K562 (cell line): ENCODE data around the gene LMTK2.

ENCODE experiments used
- ATF7 ChIP-seq: fragments of 450-650 bp; IDR thresholded peaks from 2 replicates; pipeline ENCODE4 v1.7.1; 2014; ENCODE audit warnings: mild to moderate bottlenecking, moderate library complexity
- EZH2 ChIP-seq: IDR thresholded peaks from 2 replicates; pipeline ENCODE4 v1.6.1; 2012; ENCODE audit warnings: low read depth, mild to moderate bottlenecking, inconsistent platforms, low read length, borderline replicate concordance
- TF ChIP-seq, protein P1 (sequence below), 3 experiments: IDR thresholded peaks in 2 of 3; conservative IDR thresholded peaks in 1 of 3; 2 replicates each; pipeline ENCODE4 v1.5.1; 2011 to 2012; ENCODE audit warnings: low read length in 3 of 3, mild to moderate bottlenecking in 3 of 3, control low read depth in 2 of 3, improper control_type of control experiment in 1 of 3, inconsistent platforms in 1 of 3, low read depth in 1 of 3, mixed read lengths in 1 of 3, moderate library complexity in 1 of 3; ENCODE audit not compliant: insufficient read depth in 2 of 3
- TF ChIP-seq, protein P2 (sequence below): fragments of 200-600 bp; sonication (generic); IDR thresholded peaks from one replicate; pipeline ENCODE4 v1.6.1; 2012; ENCODE audit warnings: mild to moderate bottlenecking, low read depth, low read length, inconsistent platforms

DNA sequence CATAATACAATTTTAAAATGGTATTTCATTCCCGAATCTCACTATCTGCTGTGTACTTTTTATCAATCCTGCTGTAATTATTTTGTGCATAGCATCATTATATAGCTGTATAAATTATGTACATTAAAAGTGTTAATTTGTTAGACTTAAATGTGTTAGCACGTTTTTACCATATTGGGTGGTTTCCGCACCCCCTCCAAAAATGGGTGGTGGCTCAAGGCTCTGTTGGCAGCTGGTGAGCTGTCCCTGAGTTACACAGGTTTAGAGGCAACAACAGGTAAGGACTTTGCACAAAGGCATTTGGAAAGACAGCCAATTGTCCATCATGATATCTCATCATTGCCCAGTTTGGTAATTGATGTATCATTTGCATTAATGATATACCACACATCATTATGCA is 18.6 kb upstream of the LMTK2 start:
- TF ChIP-seq, protein P1, sequence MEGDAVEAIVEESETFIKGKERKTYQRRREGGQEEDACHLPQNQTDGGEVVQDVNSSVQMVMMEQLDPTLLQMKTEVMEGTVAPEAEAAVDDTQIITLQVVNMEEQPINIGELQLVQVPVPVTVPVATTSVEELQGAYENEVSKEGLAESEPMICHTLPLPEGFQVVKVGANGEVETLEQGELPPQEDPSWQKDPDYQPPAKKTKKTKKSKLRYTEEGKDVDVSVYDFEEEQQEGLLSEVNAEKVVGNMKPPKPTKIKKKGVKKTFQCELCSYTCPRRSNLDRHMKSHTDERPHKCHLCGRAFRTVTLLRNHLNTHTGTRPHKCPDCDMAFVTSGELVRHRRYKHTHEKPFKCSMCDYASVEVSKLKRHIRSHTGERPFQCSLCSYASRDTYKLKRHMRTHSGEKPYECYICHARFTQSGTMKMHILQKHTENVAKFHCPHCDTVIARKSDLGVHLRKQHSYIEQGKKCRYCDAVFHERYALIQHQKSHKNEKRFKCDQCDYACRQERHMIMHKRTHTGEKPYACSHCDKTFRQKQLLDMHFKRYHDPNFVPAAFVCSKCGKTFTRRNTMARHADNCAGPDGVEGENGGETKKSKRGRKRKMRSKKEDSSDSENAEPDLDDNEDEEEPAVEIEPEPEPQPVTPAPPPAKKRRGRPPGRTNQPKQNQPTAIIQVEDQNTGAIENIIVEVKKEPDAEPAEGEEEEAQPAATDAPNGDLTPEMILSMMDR (IDR thresholded peaks at IDR 0.05 in 2 of 3, conservative IDR thresholded peaks at IDR 0.05 in 1 of 3; ENCODE audit: insufficient read depth in 2 of 3, low read depth in 1 of 3, low read length in 3 of 3): no peak
- TF ChIP-seq EZH2: no peak
- TF ChIP-seq, protein P2, sequence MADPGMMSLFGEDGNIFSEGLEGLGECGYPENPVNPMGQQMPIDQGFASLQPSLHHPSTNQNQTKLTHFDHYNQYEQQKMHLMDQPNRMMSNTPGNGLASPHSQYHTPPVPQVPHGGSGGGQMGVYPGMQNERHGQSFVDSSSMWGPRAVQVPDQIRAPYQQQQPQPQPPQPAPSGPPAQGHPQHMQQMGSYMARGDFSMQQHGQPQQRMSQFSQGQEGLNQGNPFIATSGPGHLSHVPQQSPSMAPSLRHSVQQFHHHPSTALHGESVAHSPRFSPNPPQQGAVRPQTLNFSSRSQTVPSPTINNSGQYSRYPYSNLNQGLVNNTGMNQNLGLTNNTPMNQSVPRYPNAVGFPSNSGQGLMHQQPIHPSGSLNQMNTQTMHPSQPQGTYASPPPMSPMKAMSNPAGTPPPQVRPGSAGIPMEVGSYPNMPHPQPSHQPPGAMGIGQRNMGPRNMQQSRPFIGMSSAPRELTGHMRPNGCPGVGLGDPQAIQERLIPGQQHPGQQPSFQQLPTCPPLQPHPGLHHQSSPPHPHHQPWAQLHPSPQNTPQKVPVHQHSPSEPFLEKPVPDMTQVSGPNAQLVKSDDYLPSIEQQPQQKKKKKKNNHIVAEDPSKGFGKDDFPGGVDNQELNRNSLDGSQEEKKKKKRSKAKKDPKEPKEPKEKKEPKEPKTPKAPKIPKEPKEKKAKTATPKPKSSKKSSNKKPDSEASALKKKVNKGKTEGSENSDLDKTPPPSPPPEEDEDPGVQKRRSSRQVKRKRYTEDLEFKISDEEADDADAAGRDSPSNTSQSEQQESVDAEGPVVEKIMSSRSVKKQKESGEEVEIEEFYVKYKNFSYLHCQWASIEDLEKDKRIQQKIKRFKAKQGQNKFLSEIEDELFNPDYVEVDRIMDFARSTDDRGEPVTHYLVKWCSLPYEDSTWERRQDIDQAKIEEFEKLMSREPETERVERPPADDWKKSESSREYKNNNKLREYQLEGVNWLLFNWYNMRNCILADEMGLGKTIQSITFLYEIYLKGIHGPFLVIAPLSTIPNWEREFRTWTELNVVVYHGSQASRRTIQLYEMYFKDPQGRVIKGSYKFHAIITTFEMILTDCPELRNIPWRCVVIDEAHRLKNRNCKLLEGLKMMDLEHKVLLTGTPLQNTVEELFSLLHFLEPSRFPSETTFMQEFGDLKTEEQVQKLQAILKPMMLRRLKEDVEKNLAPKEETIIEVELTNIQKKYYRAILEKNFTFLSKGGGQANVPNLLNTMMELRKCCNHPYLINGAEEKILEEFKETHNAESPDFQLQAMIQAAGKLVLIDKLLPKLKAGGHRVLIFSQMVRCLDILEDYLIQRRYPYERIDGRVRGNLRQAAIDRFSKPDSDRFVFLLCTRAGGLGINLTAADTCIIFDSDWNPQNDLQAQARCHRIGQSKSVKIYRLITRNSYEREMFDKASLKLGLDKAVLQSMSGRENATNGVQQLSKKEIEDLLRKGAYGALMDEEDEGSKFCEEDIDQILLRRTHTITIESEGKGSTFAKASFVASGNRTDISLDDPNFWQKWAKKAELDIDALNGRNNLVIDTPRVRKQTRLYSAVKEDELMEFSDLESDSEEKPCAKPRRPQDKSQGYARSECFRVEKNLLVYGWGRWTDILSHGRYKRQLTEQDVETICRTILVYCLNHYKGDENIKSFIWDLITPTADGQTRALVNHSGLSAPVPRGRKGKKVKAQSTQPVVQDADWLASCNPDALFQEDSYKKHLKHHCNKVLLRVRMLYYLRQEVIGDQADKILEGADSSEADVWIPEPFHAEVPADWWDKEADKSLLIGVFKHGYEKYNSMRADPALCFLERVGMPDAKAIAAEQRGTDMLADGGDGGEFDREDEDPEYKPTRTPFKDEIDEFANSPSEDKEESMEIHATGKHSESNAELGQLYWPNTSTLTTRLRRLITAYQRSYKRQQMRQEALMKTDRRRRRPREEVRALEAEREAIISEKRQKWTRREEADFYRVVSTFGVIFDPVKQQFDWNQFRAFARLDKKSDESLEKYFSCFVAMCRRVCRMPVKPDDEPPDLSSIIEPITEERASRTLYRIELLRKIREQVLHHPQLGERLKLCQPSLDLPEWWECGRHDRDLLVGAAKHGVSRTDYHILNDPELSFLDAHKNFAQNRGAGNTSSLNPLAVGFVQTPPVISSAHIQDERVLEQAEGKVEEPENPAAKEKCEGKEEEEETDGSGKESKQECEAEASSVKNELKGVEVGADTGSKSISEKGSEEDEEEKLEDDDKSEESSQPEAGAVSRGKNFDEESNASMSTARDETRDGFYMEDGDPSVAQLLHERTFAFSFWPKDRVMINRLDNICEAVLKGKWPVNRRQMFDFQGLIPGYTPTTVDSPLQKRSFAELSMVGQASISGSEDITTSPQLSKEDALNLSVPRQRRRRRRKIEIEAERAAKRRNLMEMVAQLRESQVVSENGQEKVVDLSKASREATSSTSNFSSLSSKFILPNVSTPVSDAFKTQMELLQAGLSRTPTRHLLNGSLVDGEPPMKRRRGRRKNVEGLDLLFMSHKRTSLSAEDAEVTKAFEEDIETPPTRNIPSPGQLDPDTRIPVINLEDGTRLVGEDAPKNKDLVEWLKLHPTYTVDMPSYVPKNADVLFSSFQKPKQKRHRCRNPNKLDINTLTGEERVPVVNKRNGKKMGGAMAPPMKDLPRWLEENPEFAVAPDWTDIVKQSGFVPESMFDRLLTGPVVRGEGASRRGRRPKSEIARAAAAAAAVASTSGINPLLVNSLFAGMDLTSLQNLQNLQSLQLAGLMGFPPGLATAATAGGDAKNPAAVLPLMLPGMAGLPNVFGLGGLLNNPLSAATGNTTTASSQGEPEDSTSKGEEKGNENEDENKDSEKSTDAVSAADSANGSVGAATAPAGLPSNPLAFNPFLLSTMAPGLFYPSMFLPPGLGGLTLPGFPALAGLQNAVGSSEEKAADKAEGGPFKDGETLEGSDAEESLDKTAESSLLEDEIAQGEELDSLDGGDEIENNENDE: no peak
- TF ChIP-seq ATF7: no peak
